NCI-H748 treated with DMSO at 0.1 percent for 48 hours (cell line): ENCODE measurements around the gene NOL3.

Experiments used
- DNase-seq: peaks from one replicate; lab custom pipeline; 2025; lab: John Stamatoyannopoulos, UW

The NOL3 gene

DNA sequence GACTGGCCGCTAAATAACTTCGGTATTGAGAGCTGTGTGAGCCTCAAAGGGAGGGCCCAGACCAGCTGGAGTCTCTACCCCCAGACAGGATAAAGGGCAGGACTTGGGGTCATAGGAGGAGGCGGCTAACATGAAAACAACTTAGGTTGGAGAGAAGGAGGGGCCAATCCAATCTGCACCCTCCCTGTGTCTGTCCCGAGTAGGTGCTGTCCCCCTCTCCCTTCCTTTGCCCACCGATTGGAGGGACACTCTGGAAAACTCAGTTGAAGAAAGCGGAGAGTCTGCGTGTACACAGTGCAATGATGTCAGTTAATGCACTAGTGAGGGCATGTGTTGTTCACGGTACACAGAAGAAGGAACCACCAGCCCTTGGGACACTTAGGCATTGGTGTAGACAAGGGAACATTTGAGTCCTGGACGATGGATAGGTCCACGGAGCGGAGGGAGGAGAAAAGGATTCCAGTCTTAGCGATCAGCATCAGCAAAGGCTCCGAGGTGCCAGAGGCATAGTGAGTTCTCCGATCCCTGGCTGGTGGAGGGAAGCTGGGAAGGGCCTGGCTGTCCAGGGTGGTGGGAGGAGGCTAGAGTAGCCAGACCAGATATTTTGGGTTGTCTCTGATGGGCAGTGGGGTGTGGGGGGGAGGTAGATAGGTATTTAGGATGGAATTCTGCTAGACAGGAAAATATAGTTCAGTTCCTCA, 761 bp downstream of the NOL3 start:
- no peak for DNase-seq

DNA sequence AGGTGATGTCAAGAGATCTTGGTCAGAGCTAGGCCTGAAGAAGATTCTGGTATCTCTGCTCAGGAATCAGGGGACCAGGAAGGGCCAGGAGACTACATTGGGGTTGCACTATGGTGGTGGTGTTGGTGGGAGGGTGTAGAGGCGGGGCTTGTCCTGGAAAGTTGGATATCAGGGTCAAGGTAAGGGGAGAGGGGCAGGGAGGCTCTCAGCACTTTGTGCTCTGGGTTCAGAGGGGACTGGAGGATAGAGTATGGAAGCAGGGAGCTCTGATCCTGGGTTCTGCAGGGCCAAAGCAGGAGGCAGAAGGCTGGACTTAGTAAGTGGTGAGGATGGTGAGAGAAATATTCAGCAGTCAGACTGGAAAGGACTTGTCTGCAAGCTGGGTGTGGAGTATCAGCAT, 3.0 kb downstream of the NOL3 start:
- DNase-seq = no peak

DNA sequence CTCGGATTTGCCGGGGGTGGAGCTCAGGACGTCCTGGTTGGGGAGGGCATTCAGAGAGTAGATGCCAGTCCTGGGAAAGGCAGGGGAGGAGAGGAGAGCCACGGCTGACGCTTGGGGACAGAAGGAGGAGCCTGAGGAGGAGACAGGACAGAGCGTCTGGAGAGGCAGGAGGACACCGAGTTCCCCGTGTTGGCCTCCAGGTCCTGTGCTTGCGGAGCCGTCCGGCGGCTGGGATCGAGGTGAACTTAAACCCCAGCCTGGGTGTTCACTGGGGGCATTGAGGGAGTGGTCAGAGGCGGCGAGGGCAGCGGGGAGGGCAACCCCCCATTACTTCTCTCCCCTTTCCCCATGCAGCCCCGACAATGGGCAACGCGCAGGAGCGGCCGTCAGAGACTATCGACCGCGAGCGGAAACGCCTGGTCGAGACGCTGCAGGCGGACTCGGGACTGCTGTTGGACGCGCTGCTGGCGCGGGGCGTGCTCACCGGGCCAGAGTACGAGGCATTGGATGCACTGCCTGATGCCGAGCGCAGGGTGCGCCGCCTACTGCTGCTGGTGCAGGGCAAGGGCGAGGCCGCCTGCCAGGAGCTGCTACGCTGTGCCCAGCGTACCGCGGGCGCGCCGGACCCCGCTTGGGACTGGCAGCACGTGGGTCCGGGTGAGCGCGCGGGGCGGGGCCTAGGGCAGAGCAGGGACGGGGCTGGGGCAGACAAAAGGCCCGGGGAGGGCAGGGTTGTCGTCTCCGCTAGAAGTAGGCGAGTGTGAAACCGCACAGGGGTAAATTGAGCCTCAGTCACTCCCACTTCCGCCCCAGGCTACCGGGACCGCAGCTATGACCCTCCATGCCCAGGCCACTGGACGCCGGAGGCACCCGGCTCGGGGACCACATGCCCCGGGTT, 3.7 kb downstream of the NOL3 start:
- DNase-seq = peak; percentile 42

DNA sequence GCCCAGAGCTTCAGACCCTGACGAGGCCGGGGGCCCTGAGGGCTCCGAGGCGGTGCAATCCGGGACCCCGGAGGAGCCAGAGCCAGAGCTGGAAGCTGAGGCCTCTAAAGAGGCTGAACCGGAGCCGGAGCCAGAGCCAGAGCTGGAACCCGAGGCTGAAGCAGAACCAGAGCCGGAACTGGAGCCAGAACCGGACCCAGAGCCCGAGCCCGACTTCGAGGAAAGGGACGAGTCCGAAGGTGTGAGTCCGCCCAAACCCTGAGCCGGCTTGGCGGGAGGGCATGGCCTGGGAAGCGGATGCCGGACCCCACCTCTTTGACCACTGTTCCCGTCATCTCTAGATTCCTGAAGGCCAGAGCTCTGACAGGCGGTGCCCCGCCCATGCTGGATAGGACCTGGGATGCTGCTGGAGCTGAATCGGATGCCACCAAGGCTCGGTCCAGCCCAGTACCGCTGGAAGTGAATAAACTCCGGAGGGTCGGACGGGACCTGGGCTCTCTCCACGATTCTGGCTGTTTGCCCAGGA, 4.4 kb downstream of the NOL3 start:
- no peak for DNase-seq

DNA sequence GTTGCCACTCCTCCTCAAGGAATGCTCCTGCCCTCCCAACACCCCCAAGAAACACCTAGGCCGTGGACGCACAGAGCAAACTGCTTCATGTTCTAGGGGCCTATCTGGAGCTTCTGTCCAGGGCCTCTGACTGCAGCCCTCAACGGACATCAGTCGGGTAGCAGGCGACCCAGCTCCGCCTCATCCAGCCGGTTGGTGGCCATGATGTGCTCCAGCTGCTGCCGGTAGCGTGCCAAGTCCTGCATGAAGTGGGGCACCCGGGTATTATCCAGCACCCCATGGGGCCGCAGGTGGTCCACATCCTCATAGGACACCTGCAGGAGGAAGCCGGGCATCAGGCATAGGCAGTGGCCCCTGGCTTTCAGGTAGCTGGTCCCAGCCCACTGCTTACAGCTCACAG, 6.3 kb downstream of the NOL3 start:
- no peak for DNase-seq

DNA sequence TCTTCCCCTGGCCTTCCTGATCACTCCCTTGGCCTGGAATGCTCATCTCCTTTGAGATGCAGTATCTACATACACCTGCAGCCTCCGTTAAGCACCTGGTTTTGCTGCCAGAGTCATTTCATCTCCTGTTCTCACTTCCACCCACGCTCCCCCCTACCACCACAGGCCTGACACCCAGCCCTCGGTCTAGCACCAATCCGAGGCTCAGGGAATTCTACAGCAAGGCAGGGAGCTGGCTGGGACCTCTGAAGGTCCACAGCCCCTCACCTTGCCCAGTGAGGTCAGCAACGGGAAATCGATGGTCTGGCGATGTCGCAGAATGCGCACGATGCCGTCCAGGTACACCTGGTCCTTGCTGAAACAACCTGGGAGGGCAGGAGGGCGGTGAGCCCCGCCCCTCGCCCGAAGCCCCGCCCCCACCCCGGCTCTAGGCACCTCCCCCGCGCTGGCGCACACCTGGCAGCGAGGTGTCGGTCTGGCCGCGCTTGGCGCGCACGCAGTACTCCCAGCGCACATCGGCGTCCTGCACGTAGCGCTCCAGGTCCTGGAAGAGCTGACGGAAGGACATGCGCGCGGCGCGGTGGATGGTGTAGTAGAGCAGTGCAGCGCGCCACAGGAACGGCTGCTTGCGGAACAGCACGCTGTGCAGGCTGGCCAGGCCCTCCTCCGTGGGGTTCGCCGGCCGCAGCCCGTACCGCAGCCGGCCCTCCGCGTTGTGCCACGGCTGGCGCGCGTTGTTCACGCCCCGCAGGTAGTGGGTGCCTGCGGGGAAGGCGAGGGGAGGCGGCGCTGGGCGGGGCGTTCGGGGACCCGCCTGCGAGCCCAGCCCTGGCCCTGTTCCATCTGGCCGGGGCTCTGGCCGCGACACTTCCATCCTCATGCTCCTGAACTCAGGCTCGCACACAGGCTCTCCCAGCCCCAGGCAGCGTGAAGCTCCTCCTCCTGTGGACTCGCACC, 7.7 kb downstream of the NOL3 start:
- DNase-seq = peak; percentile 72

DNA sequence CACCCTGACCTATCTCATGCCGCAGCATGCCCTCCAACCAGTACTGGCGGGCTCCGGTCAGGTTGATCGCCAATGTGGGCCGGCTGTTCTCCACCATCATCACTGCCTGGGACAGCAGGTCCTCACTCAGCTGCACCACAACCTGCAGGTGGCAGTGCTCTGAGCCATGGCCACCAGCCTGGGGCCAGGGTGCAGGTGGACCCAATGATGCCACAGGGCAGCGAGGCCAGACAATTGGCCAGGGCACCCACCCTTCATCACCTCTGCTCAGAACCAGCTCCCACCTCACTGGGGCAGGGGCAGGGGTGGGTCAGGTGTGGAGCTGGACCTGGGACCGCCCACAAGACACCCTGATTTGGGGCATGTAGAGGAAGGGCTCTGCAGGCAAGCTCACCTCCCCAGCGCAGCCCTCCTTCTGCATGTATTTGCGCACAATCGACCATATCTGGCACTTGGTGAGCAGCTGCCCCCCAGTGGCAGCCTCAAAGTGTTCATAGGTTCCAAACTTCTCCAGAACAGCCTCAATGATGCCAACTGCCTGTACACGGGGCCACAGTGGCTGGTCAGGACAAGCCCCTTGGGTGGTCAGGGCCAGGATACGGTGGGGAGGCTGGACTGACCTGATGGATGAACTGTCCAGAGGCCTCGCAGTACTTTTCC, 9.2 kb downstream of the NOL3 start:
- no peak for DNase-seq

DNA sequence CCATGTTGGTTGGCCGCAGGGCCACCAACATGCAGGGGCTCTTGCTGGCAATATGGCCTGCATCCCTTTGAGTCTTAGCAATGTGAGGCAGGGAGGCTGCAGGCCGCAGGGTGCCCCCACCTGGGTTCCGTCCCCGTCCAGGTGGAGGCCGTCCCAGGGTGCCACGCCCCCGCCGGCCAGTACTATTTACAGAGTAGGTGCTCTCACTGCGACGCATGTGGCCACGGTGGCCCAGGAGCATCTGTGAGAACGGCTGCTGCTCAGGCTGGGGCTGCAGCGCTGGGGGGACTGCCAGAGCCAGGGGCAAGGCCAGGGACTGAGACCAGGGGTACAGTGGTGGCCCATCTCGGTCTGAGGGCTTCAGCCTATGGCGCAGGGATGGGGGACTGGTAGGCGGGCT, 9.8 kb downstream of the NOL3 start:
- no peak for DNase-seq

DNA sequence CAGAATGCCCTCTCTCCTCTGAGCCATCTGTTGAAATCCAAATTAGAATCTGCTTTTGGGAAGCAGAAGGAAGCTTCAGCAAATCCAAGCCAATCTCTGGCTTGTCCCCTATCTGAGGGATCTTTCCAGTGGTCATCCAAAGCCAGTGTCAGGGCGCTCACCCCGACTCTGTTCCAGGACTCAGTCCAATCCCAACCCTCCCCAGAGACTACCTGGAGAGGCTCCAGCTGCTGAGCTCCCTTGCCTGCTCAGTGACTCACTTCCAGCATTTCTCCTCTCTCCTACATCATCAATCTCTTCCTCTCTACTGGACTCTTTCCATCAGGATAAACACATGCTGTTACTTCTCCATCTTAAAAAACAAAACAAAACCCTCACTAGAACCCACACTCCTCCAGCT, 11.0 kb downstream of the NOL3 start:
- no peak for DNase-seq

DNA sequence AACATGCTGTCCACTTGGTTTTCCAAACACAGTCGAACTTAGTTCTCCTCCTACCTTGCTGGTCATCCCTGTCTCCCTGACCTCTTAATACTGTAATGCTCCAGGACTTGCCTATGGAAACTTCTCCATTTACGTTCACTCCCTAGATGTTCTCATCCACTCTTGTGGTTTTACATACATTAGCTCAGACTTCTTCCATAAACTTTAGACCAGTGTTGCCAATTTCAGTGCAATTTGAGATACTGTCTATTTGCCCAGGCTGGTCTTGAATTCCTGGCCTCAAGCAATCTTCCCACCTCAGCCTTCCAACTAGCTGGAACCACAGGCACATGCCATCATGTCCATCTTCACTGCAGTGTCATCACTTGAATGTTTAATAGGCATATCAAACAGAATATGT, 11.9 kb downstream of the NOL3 start:
- no peak for DNase-seq

DNA sequence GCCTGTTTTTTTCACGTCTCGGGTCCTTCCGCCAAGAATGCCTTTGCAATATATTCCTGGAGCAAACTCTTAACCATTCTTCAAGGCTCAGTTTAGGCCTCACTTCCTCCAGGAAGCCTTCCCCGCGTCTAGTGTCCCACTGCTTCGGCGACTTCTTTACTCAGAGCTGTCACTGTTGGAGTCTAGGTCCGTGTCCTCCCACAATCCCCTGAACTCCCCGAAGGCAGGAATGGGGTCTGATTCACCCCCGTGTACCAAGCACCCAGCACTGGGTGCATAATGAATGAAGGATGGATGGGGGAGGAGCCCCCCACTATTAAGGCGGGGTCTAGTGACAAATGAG, 12.9 kb downstream of the NOL3 start:
- no peak for DNase-seq

DNA sequence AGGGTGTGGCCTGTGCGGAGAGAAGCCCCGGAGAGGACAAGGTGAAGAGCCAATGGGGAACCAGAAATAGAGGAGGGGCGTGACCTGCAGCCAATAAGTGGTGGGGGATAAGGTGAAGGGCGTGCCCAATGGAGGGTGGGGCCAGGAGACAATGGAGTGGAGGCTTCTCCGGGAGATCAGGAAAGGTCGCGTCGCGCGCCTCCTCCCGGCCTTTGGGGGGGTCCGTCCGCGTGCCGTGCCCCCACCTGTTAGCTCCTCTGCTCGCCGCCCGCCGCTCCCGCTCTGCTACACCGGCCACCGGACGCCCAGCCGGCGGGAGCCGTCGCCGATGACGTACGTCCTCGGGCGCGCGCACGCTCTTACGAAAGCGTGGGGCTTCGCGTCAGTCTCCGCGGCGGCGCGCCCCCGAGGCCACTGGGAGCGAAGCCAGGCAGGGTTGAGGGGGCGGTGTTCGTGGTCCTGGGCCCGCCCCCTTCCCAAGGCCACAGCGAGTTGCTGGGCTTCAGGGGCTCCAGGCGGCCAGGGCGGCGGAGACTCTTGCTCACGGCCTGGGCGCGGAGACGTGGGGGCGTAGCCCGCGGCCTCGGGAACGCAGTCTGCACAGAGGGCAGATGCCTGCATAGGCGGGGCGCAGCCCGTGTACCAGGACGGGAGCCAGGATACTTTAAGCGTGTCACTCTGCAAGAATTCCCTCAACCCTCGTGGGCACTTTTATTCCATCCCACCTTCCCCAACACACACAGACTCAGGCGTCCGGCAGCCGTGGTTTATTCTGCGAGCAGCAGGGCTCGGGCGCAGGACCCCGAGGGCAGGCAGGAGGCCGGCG, 13.5 kb downstream of the NOL3 start, which contains the start of gene MATCAP1:
TSS of gene MATCAP1 (minus strand) at position 337 of the 826 bp plus-strand sequence. CDS start 3,353 bp downstream, outside the sequence.
- peak; percentile 95 for DNase-seq

DNA sequence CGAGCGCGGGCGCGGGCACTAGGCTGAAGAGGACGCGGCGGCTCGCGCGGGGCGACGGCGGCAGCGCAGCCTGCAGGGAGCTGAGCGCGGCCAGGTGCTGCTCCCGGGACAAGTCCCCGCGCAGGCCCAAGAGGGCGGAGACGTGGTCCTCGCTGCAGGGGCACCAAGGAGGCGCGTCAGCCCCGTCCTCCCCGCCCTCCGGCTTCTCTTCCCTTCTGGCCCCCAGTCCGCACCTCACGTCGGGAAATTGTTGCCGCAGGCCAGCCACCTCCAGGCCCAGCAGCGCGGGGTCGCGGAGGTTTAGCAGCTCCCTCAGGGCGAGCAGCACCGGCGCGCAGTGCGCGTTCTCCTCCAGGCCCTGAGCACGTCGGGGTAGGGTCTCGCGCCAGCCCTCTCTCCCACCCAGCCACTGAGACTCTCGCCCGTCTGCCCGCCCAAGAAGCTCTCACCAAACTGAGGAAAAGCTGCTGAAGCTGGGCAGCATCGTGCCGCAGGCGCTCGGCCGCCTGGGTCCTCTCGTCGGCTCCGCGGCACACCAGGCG, 14.2 kb downstream of the NOL3 start:
- DNase-seq = no peak

DNA sequence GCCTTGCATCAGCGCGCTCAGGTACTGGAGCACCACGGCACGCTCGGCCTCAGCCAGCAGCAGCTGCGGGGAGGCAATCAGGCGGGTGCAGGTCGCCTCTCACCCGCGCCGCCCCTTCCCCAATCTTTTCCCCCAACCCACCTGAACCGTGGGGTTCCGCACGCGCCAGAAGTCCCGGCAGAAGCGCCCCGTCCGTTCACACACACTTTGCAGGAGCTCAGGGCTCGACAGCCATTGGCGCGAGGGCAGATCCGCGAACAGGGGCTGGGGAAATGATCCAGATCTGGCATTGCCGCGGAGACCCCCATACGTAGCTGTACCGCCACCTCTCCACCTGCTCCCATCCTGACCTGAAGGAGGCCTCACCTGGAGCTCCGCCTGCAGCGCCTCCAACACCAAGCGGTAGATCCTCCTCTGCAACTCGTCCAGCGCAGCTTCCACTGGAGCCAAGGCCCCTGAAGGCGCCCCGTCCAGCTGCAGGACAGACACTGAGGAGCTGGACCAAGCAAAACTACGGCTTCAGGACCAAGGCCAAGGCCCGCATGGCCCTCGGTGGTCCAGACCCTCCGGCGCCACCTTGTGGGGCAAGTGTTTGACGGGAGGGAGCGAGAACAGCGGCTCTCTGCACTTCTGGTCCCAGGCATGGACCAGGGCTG, 14.8 kb downstream of the NOL3 start:
- DNase-seq = peak; percentile 15

DNA sequence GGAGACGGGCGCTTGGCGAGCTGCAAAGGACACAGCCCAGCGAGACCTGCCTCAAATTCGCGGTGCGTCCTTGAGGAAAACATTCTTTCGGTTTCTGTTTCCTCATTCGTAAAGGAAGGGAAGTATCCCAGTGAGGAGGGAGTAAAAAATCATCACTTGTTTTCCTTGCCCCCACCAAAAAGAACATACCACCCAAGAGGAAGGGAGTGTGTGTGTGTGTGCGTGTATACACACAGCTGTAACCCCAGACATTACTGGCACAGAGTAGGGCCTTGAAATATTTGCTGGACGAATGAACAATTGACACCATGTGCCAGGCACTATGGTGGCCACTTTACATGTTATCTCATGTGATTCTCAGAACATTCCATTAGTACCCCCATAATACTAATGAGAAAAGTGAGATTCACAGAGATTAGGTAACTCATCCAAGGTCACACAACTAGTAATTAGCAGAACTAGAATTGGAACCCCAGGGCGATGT, 15.4 kb downstream of the NOL3 start:
- DNase-seq = no peak

DNA sequence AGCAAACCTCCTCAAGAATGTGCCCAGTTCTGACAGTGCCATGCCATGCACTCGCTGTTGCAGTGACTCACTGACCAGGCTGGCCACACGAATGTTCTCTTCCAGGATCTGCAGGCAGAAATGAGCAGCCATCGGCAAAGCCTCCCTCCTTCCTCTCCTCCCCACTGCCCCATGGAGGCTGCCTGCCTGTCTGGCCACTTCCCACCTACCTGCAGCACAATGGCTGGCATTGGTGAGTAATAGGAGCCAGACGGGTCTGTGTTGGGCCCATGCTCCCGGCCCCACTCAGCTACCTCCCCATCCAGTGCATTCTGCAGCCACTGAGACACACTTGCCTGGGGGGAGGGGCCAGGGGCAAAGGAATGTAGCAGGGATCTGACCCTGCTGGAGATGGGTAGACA, 16.2 kb downstream of the NOL3 start:
- DNase-seq = no peak

DNA sequence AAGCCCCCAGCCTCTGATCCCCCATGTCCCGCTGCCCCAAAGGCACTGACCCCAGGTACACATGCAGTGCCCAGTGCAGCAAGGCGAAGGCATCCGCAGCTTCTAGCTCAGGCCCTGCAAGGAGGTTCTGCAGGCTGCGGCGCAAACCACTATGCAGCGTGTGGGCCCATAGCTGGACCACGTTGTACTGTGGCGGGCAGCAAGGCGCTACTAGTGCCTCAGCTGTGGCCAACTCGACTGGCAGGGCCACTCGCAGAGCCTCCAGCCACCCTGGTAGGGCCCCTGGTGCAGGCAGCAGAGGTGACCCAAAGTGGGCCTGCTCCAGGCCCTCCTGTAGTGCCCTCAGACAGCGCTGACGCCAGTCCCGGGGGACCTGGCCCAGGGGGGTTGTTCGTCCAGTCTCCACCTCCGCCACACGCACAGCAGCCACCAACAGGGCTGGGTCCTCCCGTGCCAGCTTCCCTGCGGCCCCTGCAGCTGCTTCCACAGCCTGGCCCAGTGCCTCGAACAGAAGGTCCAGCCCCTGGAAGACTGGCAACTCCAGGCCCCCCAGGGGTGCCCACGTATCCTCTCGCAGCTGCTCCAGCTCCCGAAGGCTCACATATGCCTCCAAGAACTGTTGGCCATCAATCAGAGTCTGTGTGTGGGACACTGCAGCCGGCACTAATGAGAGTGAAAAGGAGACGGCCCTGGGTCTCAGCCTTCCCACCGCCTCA, 17.0 kb downstream of the NOL3 start:
- DNase-seq = no peak

DNA sequence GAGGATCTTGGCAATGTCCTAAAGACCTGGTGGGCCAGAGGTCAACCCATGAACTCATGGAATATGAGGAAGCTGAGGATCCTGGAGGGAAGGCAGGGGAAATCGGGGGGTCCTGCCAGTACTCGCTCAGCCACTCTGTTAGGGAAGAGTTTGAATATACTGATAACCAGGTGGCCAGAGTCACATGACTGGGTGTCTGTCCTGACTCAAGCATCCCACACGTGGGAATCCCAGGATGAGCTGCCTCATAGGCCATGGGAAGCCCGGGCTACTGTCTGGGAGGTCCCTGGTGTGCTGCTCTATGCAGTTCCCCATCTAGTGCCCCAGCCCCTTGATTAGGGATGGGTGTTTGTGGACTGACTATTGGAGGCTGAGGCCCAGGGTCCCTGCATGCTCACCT, 18.0 kb downstream of the NOL3 start:
- no peak for DNase-seq

DNA sequence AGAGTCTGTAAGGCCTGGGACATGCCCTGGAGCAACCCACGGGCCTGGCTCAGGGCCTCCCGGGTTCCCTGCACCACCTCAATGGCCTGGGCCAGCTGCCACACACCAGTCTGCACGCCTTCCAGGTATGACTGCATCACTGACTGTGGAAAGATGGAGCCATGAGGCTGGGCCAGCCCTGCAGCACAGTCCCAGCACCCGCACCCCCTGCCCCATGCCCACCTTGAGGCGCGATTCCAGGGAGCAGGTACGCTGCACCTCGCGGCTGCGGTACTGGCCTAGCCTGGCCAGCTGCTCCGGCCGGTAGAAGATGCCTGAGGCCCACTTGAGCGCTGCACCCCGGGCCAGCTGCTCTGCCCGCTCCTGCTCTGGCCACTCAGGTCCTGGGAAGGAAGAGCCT, 18.5 kb downstream of the NOL3 start:
- DNase-seq = no peak
